Panc1 (cell line): ENCODE measurements around the gene PFKFB4.

Source experiments
- CTCF ChIP-seq: fragments of 450-650 bp; IDR thresholded peaks from 2 replicates; pipeline ENCODE4 v1.5.1; 2017; ENCODE audit warnings: mild to moderate bottlenecking
- POLR2AphosphoS5 ChIP-seq: IDR thresholded peaks from 2 replicates; pipeline ENCODE4 v1.6.1; 2012; ENCODE audit warnings: mild to moderate bottlenecking, low read depth, low read length, moderate library complexity
- REST ChIP-seq, 2 experiments: IDR thresholded peaks; 2 replicates each; pipeline ENCODE4 v1.6.1; 2011 to 2012; ENCODE audit warnings: low read depth in 2 of 2, control low read depth in 1 of 2, low read length in 1 of 2, mild to moderate bottlenecking in 1 of 2, moderate library complexity in 1 of 2; ENCODE audit not compliant: insufficient read depth in 1 of 2
- TCF7L2 ChIP-seq: IDR thresholded peaks from 2 replicates; pipeline ENCODE4 v1.6.1; 2011; ENCODE audit warnings: mild to moderate bottlenecking, low read depth, low read length, inconsistent platforms

GRCh38 chr3:48532977-48533337, 23.6 kb downstream of the PFKFB4 start:
- no peak for TF ChIP-seq TCF7L2
- no peak for TF ChIP-seq CTCF
- TF ChIP-seq REST (IDR thresholded peaks at IDR 0.05; ENCODE audit: insufficient read depth in 1 of 2, low read depth in 2 of 2, low read length in 1 of 2) = no peak
- TF ChIP-seq POLR2AphosphoS5 = no peak
